HG03097 (cell line): Measurements from ENCODE around the gene LDHAL6B.

Experiments used
- ATAC-seq: cut with Tn5 transposase; IDR thresholded peaks from one replicate; pipeline ENCODE4 v1.9.1; 2021; ENCODE audit not compliant: unreplicated experiment, low FRiP score

Gene LDHAL6B

DNA sequence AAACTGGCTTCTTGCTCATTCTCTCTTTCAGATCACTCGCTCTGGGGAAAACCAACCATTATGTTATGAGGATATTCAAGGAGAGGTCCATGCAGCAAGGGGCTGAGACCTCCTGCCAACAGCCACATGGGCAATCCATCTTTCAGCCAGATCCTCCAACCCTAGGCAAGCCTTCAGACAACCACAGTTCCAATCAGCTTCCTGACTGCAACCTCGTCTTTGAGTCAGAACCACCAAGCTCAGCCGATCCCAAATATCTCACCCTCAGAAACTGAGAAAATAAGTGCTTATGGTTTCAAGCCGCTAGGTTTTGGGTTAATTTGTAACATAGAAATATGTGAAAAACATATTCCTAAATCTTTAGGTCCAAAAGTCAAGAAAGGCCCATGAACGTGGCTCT is 10.3 kb downstream of the LDHAL6B start:
- ATAC-seq, result no peak

DNA sequence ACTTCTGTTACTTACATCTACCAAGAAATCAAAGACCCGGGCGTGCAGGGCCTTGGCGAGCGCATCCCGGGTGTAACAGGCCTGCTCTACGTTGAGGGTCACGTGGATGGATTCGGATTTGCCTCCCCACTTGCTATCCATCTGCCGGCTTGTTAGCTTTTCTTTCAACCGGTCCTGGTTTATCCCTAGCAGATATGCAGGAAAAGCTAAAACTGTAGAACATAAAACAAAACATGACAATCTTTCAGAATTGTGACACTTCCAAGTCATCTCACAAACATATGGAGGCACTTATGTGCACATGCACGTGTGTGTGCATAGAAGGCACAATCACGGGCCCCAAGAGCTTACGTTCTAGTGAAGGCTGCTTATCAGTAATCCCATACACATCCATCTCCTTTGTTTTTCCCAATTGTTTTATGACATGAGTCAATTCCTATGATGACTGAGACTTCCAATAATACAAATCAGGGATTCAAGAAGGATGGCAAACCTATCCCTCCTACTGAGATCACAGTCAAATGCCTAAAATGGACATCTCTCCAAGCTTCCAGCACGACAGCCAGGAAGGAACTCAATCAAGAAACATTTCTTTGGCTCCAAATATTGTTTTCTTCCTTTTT is 11.3 kb downstream of the LDHAL6B start:
- no peak for ATAC-seq

DNA sequence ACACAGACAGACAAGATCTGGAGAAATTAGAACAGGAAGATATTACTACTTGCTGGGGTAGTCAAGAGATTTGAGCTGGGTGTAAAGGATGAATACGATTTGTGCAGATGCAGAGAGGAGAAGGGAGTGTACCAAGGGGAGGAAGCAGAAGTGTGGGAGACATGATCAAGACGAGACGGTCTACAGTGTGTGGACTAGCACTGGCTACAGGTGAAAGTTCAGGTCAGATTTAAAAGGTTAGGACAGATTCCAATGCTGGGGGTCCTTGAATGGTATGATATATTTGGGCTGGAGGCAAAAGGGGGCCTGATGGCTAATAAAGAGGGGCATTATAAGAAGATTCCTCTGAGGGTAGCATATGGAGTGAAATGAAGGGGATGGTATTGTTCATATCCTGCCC is 12.1 kb downstream of the LDHAL6B start:
- no peak for ATAC-seq

DNA sequence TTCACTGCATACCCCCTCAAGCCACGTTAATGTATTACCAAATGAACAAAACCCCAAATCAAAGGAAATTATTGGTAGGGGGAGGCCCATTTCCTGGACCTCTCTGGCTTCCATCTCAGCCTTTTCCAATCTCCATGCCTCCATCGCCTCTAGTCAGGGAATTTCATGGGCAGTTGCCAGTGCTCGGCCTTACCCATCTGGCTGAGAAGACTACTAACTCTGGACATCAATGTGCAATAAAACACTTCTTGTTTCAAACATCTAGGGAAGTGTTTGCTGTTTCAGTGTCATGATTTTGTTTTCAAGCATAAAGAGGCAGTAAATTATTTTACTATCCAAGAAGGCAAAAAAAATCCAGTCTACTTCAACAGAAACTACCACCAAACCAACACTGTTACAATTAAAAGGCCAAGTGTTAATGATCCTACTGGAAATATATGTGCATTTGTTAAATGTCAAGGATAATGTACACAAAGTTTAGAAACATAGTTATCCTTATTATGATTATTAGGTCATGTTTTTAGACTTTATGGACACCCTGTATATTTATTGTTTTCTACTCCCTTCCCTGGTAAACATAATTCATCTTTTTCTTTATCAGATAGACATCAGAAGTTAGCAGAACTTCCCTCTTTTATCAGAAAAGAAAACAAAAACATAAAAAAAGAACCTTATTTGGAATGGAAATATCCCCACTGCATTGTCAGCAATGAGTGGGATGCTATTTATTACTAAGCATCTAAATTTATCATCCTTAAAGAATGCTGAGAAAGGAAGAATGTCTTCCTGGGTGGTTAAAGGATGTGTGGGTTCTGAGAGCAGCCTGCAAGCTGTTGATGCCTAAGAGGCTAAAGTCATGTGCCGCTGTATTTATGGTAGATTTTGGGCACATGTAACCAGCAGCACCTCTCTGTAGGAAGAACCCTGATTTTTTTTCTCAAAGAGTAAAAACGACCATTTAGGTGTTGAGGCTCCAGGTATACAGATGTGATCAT is 15.2 kb downstream of the LDHAL6B start:
- ATAC-seq, result no peak

DNA sequence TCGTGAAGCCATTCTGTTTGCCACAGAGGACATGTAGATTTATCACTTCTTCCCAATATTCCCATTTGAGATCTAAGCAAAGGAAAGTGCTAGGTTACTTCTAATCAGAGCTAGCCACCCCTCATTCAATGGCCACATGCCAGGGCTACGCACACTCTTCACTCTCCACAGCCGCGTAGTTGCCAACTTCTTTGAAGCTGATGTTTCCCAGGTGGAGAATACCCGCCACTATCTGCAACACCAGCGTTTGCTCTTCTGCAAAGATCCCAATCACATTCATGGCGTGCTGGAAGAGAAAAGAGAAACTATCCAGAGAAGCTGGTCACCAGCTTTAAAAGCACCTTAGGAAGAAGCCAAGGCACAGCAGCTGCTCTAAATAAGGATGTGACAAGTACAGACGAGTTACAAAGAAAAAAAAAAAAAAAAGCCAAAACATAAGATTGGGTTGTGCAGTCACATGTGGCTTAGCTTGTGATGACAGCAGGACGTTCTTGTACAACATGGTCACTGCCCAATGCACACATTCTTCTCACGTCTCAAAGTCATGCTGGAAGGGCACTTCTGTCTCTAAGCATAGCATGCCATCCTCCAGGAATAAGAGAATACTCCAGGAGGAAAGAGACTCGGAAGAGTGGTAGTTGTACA is 16.4 kb downstream of the LDHAL6B start:
- ATAC-seq, result no peak

DNA sequence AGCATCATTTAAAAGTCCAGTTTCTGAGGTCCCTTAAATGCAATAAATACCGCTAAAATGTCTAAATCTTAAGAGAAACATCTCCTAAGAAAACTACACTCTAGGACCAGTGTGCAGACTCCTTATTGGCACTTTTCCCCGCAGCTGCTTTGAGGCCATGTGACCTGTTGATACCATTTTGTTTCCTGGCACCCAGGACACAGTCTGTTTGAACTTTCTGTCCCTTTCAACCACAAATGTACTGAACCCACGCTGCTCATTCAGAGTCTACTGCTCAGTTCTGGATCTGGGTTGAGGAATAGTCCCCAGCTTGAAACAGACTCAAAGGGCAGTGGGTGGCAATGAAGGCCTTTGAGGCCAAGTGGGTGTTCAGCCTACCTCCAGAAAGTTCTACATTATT is 17.1 kb downstream of the LDHAL6B start:
- no peak for ATAC-seq

DNA sequence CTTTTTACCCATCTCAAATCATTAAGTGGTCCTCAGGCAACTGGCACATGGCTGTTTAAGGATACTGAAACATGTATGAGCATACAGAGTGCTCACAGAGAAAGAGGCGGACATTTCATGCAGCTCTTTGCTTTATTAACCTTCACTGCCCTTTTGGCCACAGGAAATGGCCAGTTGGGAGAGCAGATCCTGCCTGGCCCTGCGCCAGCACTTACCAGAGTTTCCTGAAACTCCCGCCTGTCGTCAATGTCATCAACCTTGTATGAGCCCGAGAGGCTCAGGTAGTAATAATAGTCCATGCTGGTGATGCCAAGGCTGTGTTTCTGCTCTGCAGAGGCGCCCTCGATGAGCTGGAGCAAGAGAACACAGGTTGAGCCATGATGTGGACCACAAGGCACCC is 17.8 kb downstream of the LDHAL6B start:
- ATAC-seq, result no peak

DNA sequence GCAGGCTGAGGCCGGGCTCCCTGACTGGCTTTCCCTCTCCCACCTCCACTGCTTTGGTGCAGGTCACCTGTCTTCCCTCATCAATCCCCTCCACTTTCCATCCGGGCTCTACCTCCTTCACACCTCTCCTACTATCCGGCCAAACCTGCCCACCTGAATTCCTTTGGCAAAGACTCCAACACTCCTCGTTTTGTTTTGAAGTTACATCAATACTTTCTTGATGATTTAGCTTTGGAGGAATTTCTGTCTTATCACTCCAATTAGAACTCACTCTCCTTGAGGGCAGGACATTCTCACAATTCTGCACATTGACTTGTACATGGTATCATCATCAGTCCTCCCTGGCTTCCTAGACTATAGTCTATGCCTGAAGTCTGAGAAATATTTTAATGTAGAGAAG is 20.4 kb downstream of the LDHAL6B start:
- ATAC-seq, result no peak

DNA sequence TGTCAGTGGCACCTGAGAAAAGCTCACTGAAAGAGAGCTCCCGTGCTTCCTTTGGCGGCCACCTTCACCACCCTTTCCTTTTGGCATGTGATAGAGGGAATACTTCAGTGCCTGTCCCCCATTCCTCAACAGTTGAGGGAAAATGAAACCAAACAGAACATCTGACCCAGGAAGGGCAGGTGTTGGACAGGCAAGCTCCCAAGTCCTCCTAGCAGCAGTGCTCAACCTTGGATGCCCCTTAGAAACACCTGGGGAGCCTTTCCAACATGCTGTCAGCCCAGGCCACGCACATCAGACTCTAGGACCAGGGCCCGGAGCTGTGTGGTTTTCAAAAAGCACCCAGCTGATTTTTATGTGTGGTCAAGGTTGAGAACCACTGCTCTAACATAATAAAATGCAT is 22.4 kb downstream of the LDHAL6B start:
- no peak for ATAC-seq

DNA sequence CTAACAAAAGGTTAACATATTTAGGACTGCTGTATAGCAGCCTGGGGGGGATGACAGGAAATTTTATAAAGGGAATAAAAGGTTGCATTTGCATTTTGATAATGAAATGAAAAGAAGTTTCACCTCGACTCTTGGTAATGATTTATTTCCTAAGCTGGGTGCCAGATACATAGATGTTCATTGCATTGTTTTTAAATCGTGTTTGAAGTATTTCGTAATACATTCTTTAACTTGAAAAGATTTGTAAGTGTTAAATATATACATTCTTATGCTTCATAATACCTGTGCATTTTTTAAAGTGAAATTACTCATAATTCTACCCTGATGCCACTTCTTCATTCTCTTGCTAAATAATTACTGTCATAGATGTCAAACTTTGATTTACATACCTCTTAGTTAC is 22.8 kb downstream of the LDHAL6B start:
- ATAC-seq, result no peak

DNA sequence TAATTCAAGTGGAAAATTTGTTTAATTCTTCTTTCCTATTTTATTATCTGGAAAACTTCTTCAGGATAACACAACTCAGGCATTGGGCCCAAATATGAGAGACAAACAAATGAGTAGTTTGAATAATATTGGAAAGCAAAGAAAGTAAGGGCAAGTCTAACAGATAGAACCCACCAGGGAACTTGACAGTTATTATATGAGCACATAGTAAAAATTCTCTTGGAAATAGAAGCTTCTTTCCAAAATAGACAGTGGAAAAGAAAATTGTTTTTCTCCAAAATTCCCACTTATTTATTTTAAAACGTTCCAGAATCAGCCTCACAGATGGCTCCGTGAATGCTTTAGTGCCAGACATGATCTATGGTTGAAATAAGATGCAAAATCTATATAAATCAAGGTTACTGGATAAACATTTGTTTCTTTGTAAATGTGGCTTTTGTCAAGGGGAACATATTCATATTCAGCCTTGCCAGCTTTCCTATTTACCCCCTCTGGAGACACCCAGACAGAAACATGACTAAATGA is 23.9 kb downstream of the LDHAL6B start:
- ATAC-seq, result no peak

DNA sequence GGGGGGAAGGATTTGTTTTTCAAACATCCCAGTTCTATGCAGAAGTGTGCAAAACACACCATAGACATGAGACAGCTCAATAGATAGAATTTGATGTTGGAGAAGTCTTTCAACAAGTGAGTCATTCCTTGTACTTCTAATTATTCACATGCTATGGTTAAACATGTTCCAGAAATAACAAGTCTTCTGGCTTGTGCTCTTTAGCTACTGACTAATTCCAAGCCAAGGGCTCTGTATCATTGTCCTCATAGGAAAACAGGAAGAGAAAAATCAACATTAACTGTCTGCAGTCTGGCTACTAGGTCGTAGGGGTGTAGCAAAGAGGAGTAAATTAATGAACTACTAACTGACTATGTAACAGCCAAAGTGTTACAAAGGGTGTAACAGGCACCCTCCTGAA is 25.8 kb downstream of the LDHAL6B start:
- no peak for ATAC-seq

DNA sequence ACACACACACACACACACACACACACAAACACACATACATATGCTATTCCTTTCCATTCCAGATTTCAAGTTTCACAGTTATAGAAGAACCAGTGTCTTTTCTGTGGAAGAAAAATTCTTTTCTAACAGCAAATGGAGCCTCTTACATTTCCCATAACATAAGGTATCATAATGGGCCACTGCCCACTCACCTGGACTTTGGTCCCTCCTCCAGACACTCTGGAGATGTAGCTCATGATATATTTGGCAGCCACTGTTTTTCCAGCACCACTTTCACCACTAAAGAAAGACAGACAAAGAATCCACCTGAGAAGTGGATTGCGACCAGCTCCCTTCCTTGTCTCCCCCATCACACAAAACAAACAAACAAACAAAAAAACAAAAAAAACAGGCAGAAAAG is 29.8 kb downstream of the LDHAL6B start:
- ATAC-seq, result no peak

DNA sequence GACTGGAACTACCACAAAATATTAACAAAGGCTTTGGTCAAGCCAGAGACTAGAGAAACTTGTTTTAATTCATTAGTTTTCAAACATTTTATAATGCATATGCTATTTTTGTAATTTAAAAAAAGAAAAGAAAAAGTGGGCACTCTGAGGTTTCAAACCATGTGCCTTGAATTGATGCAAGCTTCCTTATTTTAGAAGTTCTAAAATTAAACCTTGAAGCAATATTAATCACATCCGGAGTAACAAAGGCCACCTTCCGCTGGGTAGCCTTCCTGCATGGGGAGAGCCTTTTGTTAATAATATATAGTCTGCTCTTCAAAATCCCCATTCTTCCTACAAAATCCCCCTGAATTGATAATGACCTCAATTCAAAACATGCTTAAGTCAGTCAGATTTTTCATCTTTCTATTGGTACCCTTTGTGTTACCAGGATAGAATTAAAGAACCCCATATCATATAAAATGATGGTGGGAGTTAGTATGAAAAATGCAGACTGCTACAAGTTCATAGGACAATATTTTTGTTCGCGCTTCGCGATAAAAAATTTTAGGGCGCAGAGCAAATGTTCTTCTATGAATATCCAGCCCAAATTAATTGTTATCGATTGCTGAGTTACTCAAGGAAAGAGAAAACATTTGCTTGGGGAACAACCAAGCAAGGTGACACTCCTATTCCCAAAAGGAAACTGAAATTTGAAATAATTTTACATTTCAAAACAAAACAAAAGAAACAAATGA is 30.6 kb downstream of the LDHAL6B start:
- peak; percentile 55 for ATAC-seq

DNA sequence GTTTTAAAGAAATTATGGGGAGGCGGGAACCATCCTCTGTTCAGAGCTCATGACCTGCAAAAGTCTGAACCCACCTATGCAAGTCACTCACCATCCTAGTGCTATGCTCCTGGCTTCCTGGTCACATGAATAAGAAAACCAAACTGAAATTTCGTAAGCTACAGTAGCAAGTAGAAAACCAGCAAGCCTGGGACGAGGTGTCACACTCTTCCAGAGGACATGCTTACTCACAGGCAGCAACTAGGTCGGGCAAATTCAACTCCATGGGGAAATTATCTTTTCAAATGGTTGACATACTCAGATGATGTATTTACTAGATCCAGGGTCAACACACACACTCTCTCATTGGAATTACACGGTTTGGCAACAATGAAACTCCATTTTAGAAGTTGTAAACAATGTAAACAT is 31.3 kb downstream of the LDHAL6B start:
- peak; percentile 47 for ATAC-seq

DNA sequence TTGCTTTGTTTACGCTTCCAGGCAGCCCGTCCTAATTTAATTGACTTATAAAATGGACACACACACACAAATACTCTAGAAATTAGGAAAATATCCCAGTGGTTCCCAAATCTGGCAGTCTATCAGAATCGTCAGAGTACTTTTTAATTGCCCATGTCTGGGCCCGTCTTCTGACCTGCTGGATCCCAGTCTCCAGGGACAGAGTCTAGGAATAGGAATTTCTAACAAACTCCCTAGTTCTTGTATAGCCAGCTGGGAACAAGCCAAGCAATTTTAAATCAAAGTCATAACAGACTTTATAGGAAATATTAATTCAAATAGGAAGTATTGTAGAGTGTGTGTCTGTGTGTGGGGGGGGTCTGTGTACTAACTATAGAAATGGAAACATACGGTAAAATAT is 33.4 kb downstream of the LDHAL6B start:
- ATAC-seq, result no peak

DNA sequence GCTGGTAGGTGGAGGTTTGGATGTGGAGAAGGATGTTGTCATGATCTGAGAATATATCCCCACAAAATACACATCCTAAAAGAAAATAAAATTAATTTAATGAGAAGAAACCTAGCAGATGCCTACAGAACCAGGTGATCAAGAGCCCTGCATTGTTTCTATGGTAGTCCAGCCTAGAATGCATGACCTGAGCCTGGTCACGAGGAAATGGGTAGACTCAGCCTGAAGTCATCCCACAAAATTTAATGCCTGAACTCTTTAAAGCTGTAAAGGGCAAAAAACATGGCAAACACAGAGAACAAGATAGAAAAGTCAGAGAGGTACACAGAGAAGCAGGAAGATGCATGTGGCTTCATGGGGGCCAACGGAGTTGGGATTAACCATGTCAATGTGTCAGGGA is 36.0 kb downstream of the LDHAL6B start:
- no peak for ATAC-seq

DNA sequence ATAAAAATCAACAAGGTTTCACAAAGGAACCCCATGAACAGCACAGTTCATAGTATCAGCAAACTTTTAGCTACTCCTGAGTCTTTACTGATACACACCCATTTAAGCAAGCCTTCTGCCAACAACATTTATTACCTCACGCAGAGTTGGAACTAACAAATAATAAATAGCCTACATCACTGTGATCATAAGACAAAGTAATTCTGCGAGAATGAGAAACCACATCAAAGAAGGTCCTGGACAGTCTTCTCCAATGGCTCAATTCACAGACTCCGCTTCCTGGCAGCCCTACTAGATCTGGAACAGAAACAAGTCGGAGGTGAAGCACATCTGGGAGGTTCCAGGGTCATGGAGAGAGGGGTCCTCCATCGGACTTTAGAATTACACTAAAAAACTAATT is 37.0 kb downstream of the LDHAL6B start:
- ATAC-seq, result no peak

DNA sequence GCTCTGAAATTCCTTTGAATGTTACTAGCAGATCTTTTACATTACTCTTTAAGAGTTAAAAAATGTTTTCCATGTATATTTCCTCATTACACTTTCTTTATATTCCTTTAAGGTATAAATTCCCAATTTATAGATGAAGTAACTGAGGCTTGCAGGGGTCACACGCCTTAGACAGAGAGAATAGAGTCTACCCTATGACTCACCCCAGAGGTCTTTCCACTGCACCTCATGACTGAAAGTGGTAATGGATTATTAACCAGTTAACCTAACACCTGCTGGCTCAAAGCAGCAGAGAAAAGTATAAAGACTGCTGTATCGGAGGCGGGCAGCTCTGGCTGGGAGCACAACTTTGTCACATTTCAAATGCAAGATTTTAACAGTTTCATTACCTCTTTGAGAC is 37.7 kb downstream of the LDHAL6B start:
- ATAC-seq, result peak; percentile 82

DNA sequence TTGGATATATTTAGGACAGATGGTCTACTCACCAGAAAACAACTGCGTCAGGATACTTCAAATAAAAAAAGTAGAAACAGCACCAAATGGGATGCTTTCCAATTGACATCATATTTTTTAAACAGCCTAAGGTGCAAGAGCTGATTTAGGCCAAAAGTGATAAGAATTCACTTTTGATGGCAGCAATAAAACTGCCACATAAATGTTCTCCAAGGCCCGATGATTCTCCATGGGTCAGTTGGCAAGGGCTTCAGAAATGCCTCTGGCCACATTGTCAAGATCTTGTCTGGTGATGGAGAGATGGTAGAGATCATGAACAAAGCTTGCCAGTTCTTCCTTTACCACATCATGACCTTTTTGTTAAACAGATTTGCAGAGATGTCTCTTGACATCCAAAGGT is 38.9 kb downstream of the LDHAL6B start:
- no peak for ATAC-seq

DNA sequence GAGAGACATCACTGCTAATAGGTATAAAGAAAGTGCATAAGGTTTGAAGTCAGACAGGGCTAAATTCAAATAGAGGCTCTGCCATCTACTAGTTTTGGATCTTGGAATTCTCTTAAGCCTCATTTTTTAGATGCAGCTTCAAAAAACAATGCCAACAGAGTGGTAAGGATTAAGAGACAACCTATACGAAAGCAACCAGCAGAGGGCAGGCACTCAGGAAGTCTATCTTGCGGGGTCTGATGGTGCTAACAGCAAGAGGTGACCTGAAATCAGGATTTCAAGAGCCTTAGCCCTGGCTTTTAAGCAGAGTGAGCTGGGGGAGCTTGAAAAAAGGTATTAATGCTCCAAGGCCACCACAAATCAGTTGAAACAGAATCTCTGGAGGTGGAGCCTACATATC is 40.7 kb downstream of the LDHAL6B start:
- no peak for ATAC-seq
